Measurements from ENCODE around the gene ASH1L.

ASH1L gene

GRCh38 chr1:155326020-155326526 lies 236.5 kb downstream of the ASH1L start:
- no peak for DNase-seq

GRCh38 chr1:155325603-155325893 lies 237.1 kb downstream of the ASH1L start:
- DNase-seq: no peak

- DNase-seq: no peak
These were observed 237.6 kb downstream of the ASH1L start for GRCh38 chr1:155324717-155325602.

GRCh38 chr1:155324037-155324716 lies 238.4 kb downstream of the ASH1L start:
- peak; percentile 85 for DNase-seq

- peak; percentile 71 for DNase-seq
These were observed 238.9 kb downstream of the ASH1L start for GRCh38 chr1:155323729-155324036.

- DNase-seq: peak; percentile 79
These were observed 239.5 kb downstream of the ASH1L start for GRCh38 chr1:155322953-155323728.

GRCh38 chr1:155322571-155322952 lies 240.0 kb downstream of the ASH1L start:
- no peak for DNase-seq

GRCh38 chr1:155321639-155322503 lies 240.7 kb downstream of the ASH1L start:
- DNase-seq: no peak

GRCh38 chr1:155320661-155321617 lies 241.7 kb downstream of the ASH1L start, which contains the start of gene RUSC1:
Gene RUSC1, plus strand, starts transcription at chr1:155320894. Its CDS starts 880 bp downstream, at chr1:155321774.
- peak; percentile 62 for DNase-seq

- DNase-seq: no peak
These were observed 242.4 kb downstream of the ASH1L start for GRCh38 chr1:155320252-155320651.

GRCh38 chr1:155319536-155319935 lies 243.1 kb downstream of the ASH1L start:
- DNase-seq: no peak

GRCh38 chr1:155318082-155318481 lies 244.5 kb downstream of the ASH1L start:
- DNase-seq: no peak

- DNase-seq: no peak
These were observed 245.7 kb downstream of the ASH1L start for GRCh38 chr1:155316922-155317321.

- no peak for DNase-seq
These were observed 249.3 kb downstream of the ASH1L start for GRCh38 chr1:155313261-155313660.

- no peak for DNase-seq
These were observed 253.1 kb downstream of the ASH1L start for GRCh38 chr1:155309423-155310021.

GRCh38 chr1:155308493-155309422 lies 253.8 kb downstream of the ASH1L start, which contains the start of gene FDPS:
Gene FDPS, plus strand, starts transcription at chr1:155308866. Its CDS starts 924 bp downstream, at chr1:155309790.
- DNase-seq: peak; percentile 98

GRCh38 chr1:155307247-155307740 lies 255.3 kb downstream of the ASH1L start:
- DNase-seq: no peak

GRCh38 chr1:155305881-155306391 lies 256.7 kb downstream of the ASH1L start:
- no peak for DNase-seq

GRCh38 chr1:155304558-155305063 lies 258.0 kb downstream of the ASH1L start:
- DNase-seq: no peak
